ENCODE measurements around the gene EFCAB9. TPM values are rescaled to one million over a fixed set of nuclear protein-coding genes. Genes with fewer than 3 reads are reported as not detected.

The EFCAB9 gene
- polyA plus RNA-seq, 1 donor from 2014 or later: not detected

- peaks cover 49 to 70% (median 60%) of the 10 kb centered on the region in 3 donors for H3K4me1 Mint-ChIP-seq
- peak overlapping the region in 2 of 3 donors; percentile 30 to 78 for H3K27ac Mint-ChIP-seq
- no peaks in the 10 kb centered on the region for H3K27me3 Mint-ChIP-seq
- H3K9me3 Mint-ChIP-seq: no peaks in the 10 kb centered on the region
- H3K36me3 Mint-ChIP-seq: peaks cover 9% of the 10 kb centered on the region
- H3K4me3 Mint-ChIP-seq: peak overlapping the region in 2 of 4 donors; percentile 44 to 91
These were observed 37.4 kb upstream of the EFCAB9 start for GRCh38 chr5:172156541-172156994.

- Mint-ChIP-seq H3K4me3 (peak overlapping the region in 2 of 4 donors; percentile 28 to 67), H3K27me3 (no peaks in the 10 kb centered on the region), H3K36me3 (peaks cover 9% of the 10 kb centered on the region), H3K4me1 (peaks cover 41 to 60% (median 48%) of the 10 kb centered on the region in 3 donors), H3K9me3 (no peaks in the 10 kb centered on the region), H3K27ac (peak overlapping the region; percentile 65 to 84 (median 74))
These were observed 35.0 kb upstream of the EFCAB9 start for GRCh38 chr5:172159016-172159415.

- Mint-ChIP-seq H3K4me1 (peaks cover 37 to 57% (median 38%) of the 10 kb centered on the region in 3 donors), H3K27me3 (no peaks in the 10 kb centered on the region), H3K4me3 (peak overlapping the region in 2 of 4 donors; percentile 23 to 66), H3K27ac (peak overlapping the region in 2 of 3 donors; percentile 12 to 86), H3K9me3 (no peaks in the 10 kb centered on the region), H3K36me3 (peaks cover 7% of the 10 kb centered on the region)
These were observed 33.5 kb upstream of the EFCAB9 start for GRCh38 chr5:172160506-172160905.

DNA sequence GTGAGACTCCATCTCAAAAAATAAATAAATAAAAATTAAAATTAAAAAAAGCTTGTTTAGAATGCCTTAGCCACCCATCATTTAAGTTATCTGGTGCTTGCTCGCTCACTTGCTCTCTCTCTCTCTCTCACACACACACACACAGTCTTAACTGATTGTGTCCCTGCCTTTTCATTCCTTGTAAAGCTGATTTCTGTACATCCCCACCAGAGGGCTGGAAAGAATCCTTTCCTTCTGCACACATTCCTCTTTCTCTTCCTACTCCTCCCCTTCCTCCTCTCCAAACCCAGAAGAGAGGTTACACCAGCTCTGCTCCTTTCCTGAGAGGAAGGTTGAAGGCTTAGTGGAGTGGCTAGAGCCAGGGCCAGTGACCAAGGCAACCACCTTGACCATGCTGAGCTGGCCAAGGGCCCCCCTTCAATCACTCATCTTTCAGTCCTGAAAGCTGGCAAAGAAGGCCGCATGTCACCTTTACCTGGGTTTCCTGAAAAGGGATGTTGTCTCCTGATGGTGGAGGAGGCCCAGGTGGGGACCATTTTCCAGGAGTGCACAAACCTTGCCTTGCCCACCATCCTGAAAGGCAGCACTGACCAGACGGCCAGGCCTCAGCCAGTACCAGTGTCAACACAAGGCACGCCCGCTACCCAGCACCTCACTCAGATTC is 31.5 kb upstream of the EFCAB9 start:
- Mint-ChIP-seq H3K9me3 (no peaks in the 10 kb centered on the region), H3K4me3 (peak overlapping the region in 1 of 4 donors; percentile 78), H3K27ac (peak overlapping the region in 2 of 3 donors; percentile 32 to 96), H3K36me3 (no peaks in the 10 kb centered on the region), H3K27me3 (no peaks in the 10 kb centered on the region), H3K4me1 (peaks cover 33 to 45% (median 38%) of the 10 kb centered on the region in 3 donors)

DNA sequence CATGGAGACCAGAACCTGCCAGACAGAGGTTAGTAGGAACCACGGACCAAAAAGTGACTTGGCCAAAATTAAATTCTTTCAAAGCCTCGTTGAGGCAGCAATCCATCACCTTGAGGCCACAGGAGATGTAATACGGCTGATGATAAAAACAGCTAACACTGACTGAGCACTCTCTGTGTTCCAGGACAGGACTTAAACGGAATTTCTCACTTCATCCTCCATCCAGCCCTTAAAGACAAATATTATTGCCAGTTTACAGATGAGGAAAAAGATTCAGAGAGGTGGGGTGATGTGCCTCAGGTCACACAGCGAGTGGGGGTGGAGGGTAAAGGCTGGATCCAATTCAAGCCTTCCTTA is 31.0 kb upstream of the EFCAB9 start:
- no peaks in the 10 kb centered on the region for H3K9me3 Mint-ChIP-seq
- no peaks in the 10 kb centered on the region for H3K27me3 Mint-ChIP-seq
- H3K4me1 Mint-ChIP-seq: peaks cover 35 to 46% (median 38%) of the 10 kb centered on the region in 3 donors
- peak overlapping the region in 1 of 3 donors; percentile 32 for H3K27ac Mint-ChIP-seq
- peak overlapping the region in 1 of 4 donors; percentile 23 for H3K4me3 Mint-ChIP-seq
- H3K36me3 Mint-ChIP-seq: no peaks in the 10 kb centered on the region

- Mint-ChIP-seq H3K27ac (no peak overlapping the region), H3K27me3 (no peaks in the 10 kb centered on the region), H3K4me3 (peak overlapping the region in 1 of 4 donors; percentile 22), H3K36me3 (no peaks in the 10 kb centered on the region), H3K4me1 (peaks cover 33 to 47% (median 34%) of the 10 kb centered on the region in 3 donors), H3K9me3 (no peaks in the 10 kb centered on the region)
These were observed 30.6 kb upstream of the EFCAB9 start for GRCh38 chr5:172163346-172163745.

DNA sequence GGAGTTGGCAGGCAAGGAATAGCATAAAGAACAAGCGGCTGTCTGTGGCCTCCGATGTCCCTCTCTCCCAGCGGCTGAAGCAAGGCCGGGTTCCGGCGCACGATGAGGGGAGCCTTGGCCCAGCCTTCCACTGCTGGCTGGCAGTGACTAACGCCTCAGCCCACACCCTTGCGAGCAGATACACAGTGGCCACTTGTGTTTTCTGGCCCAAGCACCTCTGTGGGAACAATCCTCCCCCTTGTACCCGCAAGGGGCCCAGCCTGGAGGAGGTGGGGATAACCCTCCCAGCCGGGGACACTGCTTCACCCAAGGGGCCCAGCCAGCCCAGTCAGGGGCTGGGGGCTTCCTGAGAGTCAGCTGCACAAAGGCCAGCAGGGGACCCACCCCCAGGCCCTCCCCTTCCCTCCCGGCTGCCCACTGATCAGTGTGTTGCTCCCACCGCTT is 29.2 kb upstream of the EFCAB9 start:
- H3K36me3 Mint-ChIP-seq: no peaks in the 10 kb centered on the region
- H3K9me3 Mint-ChIP-seq: no peaks in the 10 kb centered on the region
- H3K4me3 Mint-ChIP-seq: peak overlapping the region in 1 of 4 donors; percentile 87
- peaks cover 28 to 48% (median 29%) of the 10 kb centered on the region in 3 donors for H3K4me1 Mint-ChIP-seq
- H3K27ac Mint-ChIP-seq: peak overlapping the region in 2 of 3 donors; percentile 53 to 92
- no peaks in the 10 kb centered on the region for H3K27me3 Mint-ChIP-seq

- no peaks in the 10 kb centered on the region for H3K36me3 Mint-ChIP-seq
- no peaks in the 10 kb centered on the region for H3K9me3 Mint-ChIP-seq
- peak overlapping the region in 2 of 4 donors; percentile 43 to 87 for H3K4me3 Mint-ChIP-seq
- no peaks in the 10 kb centered on the region for H3K27me3 Mint-ChIP-seq
- peak overlapping the region in 2 of 3 donors; percentile 59 to 92 for H3K27ac Mint-ChIP-seq
- peaks cover 31 to 53% (median 32%) of the 10 kb centered on the region in 3 donors for H3K4me1 Mint-ChIP-seq
These were observed 28.5 kb upstream of the EFCAB9 start for GRCh38 chr5:172165465-172165864.

- Mint-ChIP-seq H3K27ac (peak overlapping the region in 2 of 3 donors; percentile 63 to 77), H3K27me3 (no peaks in the 10 kb centered on the region), H3K9me3 (no peaks in the 10 kb centered on the region), H3K4me3 (no peak overlapping the region), H3K36me3 (no peaks in the 10 kb centered on the region), H3K4me1 (peaks cover 25 to 52% (median 27%) of the 10 kb centered on the region in 3 donors)
These were observed 27.7 kb upstream of the EFCAB9 start for GRCh38 chr5:172166030-172166826.

DNA sequence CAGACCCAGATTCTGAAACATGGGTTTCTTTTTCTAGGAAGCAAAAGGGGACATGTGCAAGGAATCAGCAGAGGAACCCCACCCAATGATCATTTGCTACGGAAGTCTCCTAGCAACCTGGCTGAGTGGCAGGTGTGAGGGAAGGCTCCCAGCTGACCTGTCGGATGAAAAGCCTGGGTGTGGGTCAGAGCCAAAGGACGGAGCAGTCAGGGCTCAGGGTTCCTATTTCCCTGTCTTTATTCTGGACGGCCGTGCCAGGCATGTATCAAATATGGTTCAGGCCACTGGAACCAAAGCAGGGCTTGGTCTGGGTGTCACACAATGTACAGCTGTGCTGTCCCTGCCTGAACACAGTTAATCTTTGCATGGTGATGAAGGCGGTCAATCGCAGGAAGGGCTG is 26.1 kb upstream of the EFCAB9 start:
- Mint-ChIP-seq H3K4me3 (peak overlapping the region in 1 of 4 donors; percentile 37), H3K36me3 (no peaks in the 10 kb centered on the region), H3K9me3 (no peaks in the 10 kb centered on the region), H3K27me3 (no peaks in the 10 kb centered on the region), H3K27ac (peak overlapping the region in 2 of 3 donors; percentile 63 to 67), H3K4me1 (peaks cover 25 to 40% (median 26%) of the 10 kb centered on the region in 3 donors)

GRCh38 chr5:172168311-172168710 is 25.7 kb upstream of the EFCAB9 start:
- H3K36me3 Mint-ChIP-seq: no peaks in the 10 kb centered on the region
- H3K27ac Mint-ChIP-seq: peak overlapping the region in 2 of 3 donors; percentile 67 to 76
- peak overlapping the region in 1 of 4 donors; percentile 58 for H3K4me3 Mint-ChIP-seq
- H3K9me3 Mint-ChIP-seq: no peaks in the 10 kb centered on the region
- peaks cover 27 to 42% (median 30%) of the 10 kb centered on the region in 3 donors for H3K4me1 Mint-ChIP-seq
- H3K27me3 Mint-ChIP-seq: no peaks in the 10 kb centered on the region

DNA sequence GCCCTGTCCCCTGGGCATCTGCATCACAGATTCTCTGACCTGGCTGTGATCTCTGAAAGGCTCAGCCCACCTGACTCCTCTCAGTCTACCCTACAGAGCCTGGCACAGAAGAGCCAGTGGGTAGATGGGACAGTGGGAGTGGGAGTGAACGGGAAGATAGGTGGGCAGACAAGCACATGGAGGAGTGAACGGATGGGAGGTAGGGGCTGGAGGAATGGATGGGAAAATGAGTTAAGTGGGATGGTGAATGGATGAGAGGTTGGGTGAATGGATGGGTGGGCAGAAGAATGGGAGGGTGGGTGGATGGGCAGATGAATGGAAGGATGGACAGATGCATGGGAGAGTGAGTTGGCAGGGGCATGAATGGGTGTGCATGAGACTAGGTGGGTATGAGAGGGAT is 24.8 kb upstream of the EFCAB9 start:
- no peaks in the 10 kb centered on the region for H3K36me3 Mint-ChIP-seq
- no peaks in the 10 kb centered on the region for H3K27me3 Mint-ChIP-seq
- H3K9me3 Mint-ChIP-seq: no peaks in the 10 kb centered on the region
- H3K4me3 Mint-ChIP-seq: no peak overlapping the region
- peaks cover 36 to 48% (median 38%) of the 10 kb centered on the region in 3 donors for H3K4me1 Mint-ChIP-seq
- H3K27ac Mint-ChIP-seq: peak overlapping the region; percentile 67 to 84 (median 76)

- Mint-ChIP-seq H3K27me3 (no peaks in the 10 kb centered on the region), H3K4me3 (peak overlapping the region in 1 of 4 donors; percentile 71)
These were observed 23.7 kb upstream of the EFCAB9 start for GRCh38 chr5:172170251-172170701.

DNA sequence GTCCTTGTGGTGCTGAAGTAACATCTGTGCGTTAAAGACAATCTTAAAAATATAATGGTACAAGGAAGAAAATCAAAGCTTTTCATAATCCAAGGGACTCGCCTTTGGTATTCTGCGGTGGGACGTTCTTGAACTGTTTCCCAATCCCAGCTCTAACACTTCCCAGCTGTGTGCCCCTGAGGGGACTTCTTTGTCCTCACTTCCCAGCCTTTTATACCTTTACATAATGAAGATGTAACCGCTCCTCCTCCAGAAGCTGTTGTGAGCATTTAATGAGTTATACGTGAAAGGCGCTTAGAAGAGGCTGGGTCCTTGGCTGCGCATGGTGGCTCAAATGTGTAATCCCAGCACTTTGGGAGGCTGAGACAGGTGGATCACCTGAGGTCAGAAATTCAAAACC is 22.9 kb upstream of the EFCAB9 start:
- H3K4me3 Mint-ChIP-seq: peak overlapping the region in 1 of 4 donors; percentile 17
- H3K27me3 Mint-ChIP-seq: no peaks in the 10 kb centered on the region
- H3K36me3 Mint-ChIP-seq: no peaks in the 10 kb centered on the region
- peaks cover 51 to 58% (median 54%) of the 10 kb centered on the region in 3 donors for H3K4me1 Mint-ChIP-seq
- H3K9me3 Mint-ChIP-seq: no peaks in the 10 kb centered on the region
- peak overlapping the region; percentile 32 to 64 (median 56) for H3K27ac Mint-ChIP-seq

More at GRCh38 chr5:172170251-172170701, 23.7 kb upstream of the EFCAB9 start:
- Mint-ChIP-seq H3K36me3 (no peaks in the 10 kb centered on the region), H3K27ac (peak overlapping the region; percentile 65 to 88 (median 85)), H3K9me3 (no peaks in the 10 kb centered on the region), H3K4me1 (peaks cover 44 to 50% (median 47%) of the 10 kb centered on the region in 3 donors)

All from IgD-negative memory B cell (primary cell).